HG03469 (cell line): Measurements from ENCODE around the gene SHISA7.
"Not testable (repeated sequence)": the region's sequence is repeated elsewhere in the genome, so short reads cannot be mapped to it uniquely, and the experiment has no call there.

ENCODE experiments used
- ATAC-seq: cut with Tn5 transposase; IDR thresholded peaks from one replicate; pipeline ENCODE4 v1.9.1; 2021; ENCODE audit warnings: mild to moderate bottlenecking, moderate library complexity, moderate number of reproducible peaks; ENCODE audit not compliant: unreplicated experiment

Gene SHISA7

GRCh38 chr19:55448175-55448490, 5.0 kb upstream of the SHISA7 start:
- not testable (repeated sequence) for ATAC-seq

GRCh38 chr19:55447421-55448174, 4.5 kb upstream of the SHISA7 start:
- ATAC-seq: no peak

GRCh38 chr19:55446060-55446459, 3.0 kb upstream of the SHISA7 start:
- ATAC-seq: no peak

GRCh38 chr19:55444646-55445045, 1.5 kb upstream of the SHISA7 start:
- no peak for ATAC-seq

- no peak for ATAC-seq
These were observed 852 bp upstream of the SHISA7 start for GRCh38 chr19:55443824-55444480.

GRCh38 chr19:55442372-55442961, 633 bp downstream of the SHISA7 start:
- no peak for ATAC-seq

GRCh38 chr19:55441692-55442321, 1.3 kb downstream of the SHISA7 start:
- no peak for ATAC-seq

GRCh38 chr19:55441319-55441691, 1.8 kb downstream of the SHISA7 start:
- ATAC-seq: no peak

- no peak for ATAC-seq
These were observed 2.5 kb downstream of the SHISA7 start for GRCh38 chr19:55440411-55441105.

GRCh38 chr19:55439052-55439451, 4.0 kb downstream of the SHISA7 start:
- no peak for ATAC-seq

GRCh38 chr19:55437410-55437809, 5.7 kb downstream of the SHISA7 start:
- no peak for ATAC-seq

- no peak for ATAC-seq
These were observed 6.3 kb downstream of the SHISA7 start for GRCh38 chr19:55436847-55437246.

GRCh38 chr19:55435020-55435419, 8.1 kb downstream of the SHISA7 start:
- ATAC-seq: no peak

GRCh38 chr19:55434356-55434919, 8.7 kb downstream of the SHISA7 start:
- ATAC-seq: no peak

- no peak for ATAC-seq
These were observed 9.8 kb downstream of the SHISA7 start for GRCh38 chr19:55433292-55433691.

GRCh38 chr19:55432241-55432959, 10.7 kb downstream of the SHISA7 start:
- no peak for ATAC-seq

- ATAC-seq: no peak
These were observed 11.9 kb downstream of the SHISA7 start for GRCh38 chr19:55431183-55431582.

GRCh38 chr19:55426042-55426441, 17.1 kb downstream of the SHISA7 start:
- ATAC-seq: no peak

GRCh38 chr19:55424518-55424917, 18.6 kb downstream of the SHISA7 start:
- no peak for ATAC-seq
